ENCODE measurements around the gene ZIC4.

ZIC4 gene

GRCh38 chr3:147406028-147406931 lies at the start of gene ZIC4:
ZIC4 (minus strand) TSS chr3:147406543; CDS start chr3:147402797, 3,746 bp downstream.
- Mint-ChIP-seq H3K36me3 (ENCODE audit: low read depth) (peaks cover 6% of the 10 kb centered on the region), H3K4me3 (no peak within 1 kb of the TSS), H3K9me3 (peaks cover 10% of the 10 kb centered on the region), H3K27me3 (ENCODE audit: low read depth) (peaks cover 80% of the 10 kb centered on the region), H3K27ac (no peak within 1 kb of the TSS), H3K4me1 (ENCODE audit: low read depth) (peaks cover 5% of the 10 kb centered on the region)

- Mint-ChIP-seq H3K4me3 (no peak overlapping the region), H3K36me3 (ENCODE audit: low read depth) (no peaks in the 10 kb centered on the region), H3K4me1 (ENCODE audit: low read depth) (no peaks in the 10 kb centered on the region), H3K27ac (no peak overlapping the region), H3K9me3 (no peaks in the 10 kb centered on the region), H3K27me3 (ENCODE audit: low read depth) (no peaks in the 10 kb centered on the region)
These were observed 43.3 kb upstream of the ZIC4 start for GRCh38 chr3:147449669-147450068.

- H3K27ac Mint-ChIP-seq = no peak overlapping the region
- H3K36me3 Mint-ChIP-seq (ENCODE audit: low read depth) = no peaks in the 10 kb centered on the region
- no peak overlapping the region for H3K4me3 Mint-ChIP-seq
- H3K9me3 Mint-ChIP-seq = no peaks in the 10 kb centered on the region
- H3K27me3 Mint-ChIP-seq (ENCODE audit: low read depth) = no peaks in the 10 kb centered on the region
- no peaks in the 10 kb centered on the region for H3K4me1 Mint-ChIP-seq (ENCODE audit: low read depth)
These were observed 40.9 kb upstream of the ZIC4 start for GRCh38 chr3:147447224-147447623.

GRCh38 chr3:147431751-147432150 lies 25.4 kb upstream of the ZIC4 start:
- H3K9me3 Mint-ChIP-seq = no peaks in the 10 kb centered on the region
- no peak overlapping the region for H3K4me3 Mint-ChIP-seq
- no peak overlapping the region for H3K27ac Mint-ChIP-seq
- peaks cover 3% of the 10 kb centered on the region for H3K27me3 Mint-ChIP-seq (ENCODE audit: low read depth)
- H3K4me1 Mint-ChIP-seq (ENCODE audit: low read depth) = no peaks in the 10 kb centered on the region
- no peaks in the 10 kb centered on the region for H3K36me3 Mint-ChIP-seq (ENCODE audit: low read depth)

GRCh38 chr3:147428754-147429153 lies 22.4 kb upstream of the ZIC4 start:
- no peak overlapping the region for H3K27ac Mint-ChIP-seq
- H3K27me3 Mint-ChIP-seq (ENCODE audit: low read depth) = peaks cover 18% of the 10 kb centered on the region
- H3K9me3 Mint-ChIP-seq = no peaks in the 10 kb centered on the region
- no peaks in the 10 kb centered on the region for H3K36me3 Mint-ChIP-seq (ENCODE audit: low read depth)
- H3K4me1 Mint-ChIP-seq (ENCODE audit: low read depth) = no peaks in the 10 kb centered on the region
- no peak overlapping the region for H3K4me3 Mint-ChIP-seq

- H3K9me3 Mint-ChIP-seq = no peaks in the 10 kb centered on the region
- no peaks in the 10 kb centered on the region for H3K36me3 Mint-ChIP-seq (ENCODE audit: low read depth)
These were observed 22.0 kb upstream of the ZIC4 start for GRCh38 chr3:147428326-147428725.

GRCh38 chr3:147427746-147428145 lies 21.4 kb upstream of the ZIC4 start:
- Mint-ChIP-seq H3K36me3 (ENCODE audit: low read depth) (no peaks in the 10 kb centered on the region), H3K27ac (no peak overlapping the region), H3K27me3 (ENCODE audit: low read depth) (peaks cover 28% of the 10 kb centered on the region), H3K4me1 (ENCODE audit: low read depth) (no peaks in the 10 kb centered on the region), H3K4me3 (no peak overlapping the region), H3K9me3 (peaks cover 1% of the 10 kb centered on the region)

More at GRCh38 chr3:147428326-147428725, 22.0 kb upstream of the ZIC4 start:
- Mint-ChIP-seq H3K4me1 (ENCODE audit: low read depth) (no peaks in the 10 kb centered on the region), H3K27me3 (ENCODE audit: low read depth) (peaks cover 22% of the 10 kb centered on the region), H3K27ac (no peak overlapping the region), H3K4me3 (no peak overlapping the region)

- Mint-ChIP-seq H3K27ac (no peak overlapping the region), H3K4me1 (ENCODE audit: low read depth) (no peaks in the 10 kb centered on the region), H3K27me3 (ENCODE audit: low read depth) (peaks cover 36% of the 10 kb centered on the region), H3K36me3 (ENCODE audit: low read depth) (no peaks in the 10 kb centered on the region), H3K9me3 (peaks cover 6% of the 10 kb centered on the region), H3K4me3 (no peak overlapping the region)
These were observed 20.6 kb upstream of the ZIC4 start for GRCh38 chr3:147426931-147427330.

- Mint-ChIP-seq H3K27me3 (ENCODE audit: low read depth) (peaks cover 48% of the 10 kb centered on the region), H3K36me3 (ENCODE audit: low read depth) (no peaks in the 10 kb centered on the region), H3K9me3 (peaks cover 6% of the 10 kb centered on the region), H3K4me3 (no peak overlapping the region), H3K4me1 (ENCODE audit: low read depth) (no peaks in the 10 kb centered on the region), H3K27ac (no peak overlapping the region)
These were observed 19.1 kb upstream of the ZIC4 start for GRCh38 chr3:147425388-147425850.

- peaks cover 6% of the 10 kb centered on the region for H3K9me3 Mint-ChIP-seq
- H3K27me3 Mint-ChIP-seq (ENCODE audit: low read depth) = peaks cover 54% of the 10 kb centered on the region
- H3K27ac Mint-ChIP-seq = no peak overlapping the region
- no peaks in the 10 kb centered on the region for H3K4me1 Mint-ChIP-seq (ENCODE audit: low read depth)
- H3K36me3 Mint-ChIP-seq (ENCODE audit: low read depth) = no peaks in the 10 kb centered on the region
- H3K4me3 Mint-ChIP-seq = no peak overlapping the region
These were observed 18.4 kb upstream of the ZIC4 start for GRCh38 chr3:147424581-147425387.

GRCh38 chr3:147423798-147424580 lies 17.6 kb upstream of the ZIC4 start:
- H3K4me3 Mint-ChIP-seq = no peak overlapping the region
- H3K27ac Mint-ChIP-seq = no peak overlapping the region
- no peaks in the 10 kb centered on the region for H3K36me3 Mint-ChIP-seq (ENCODE audit: low read depth)
- H3K4me1 Mint-ChIP-seq (ENCODE audit: low read depth) = no peaks in the 10 kb centered on the region
- peaks cover 6% of the 10 kb centered on the region for H3K9me3 Mint-ChIP-seq
- H3K27me3 Mint-ChIP-seq (ENCODE audit: low read depth) = peaks cover 60% of the 10 kb centered on the region

- Mint-ChIP-seq H3K4me1 (ENCODE audit: low read depth) (no peaks in the 10 kb centered on the region), H3K9me3 (peaks cover 6% of the 10 kb centered on the region), H3K4me3 (no peak overlapping the region), H3K27ac (no peak overlapping the region), H3K36me3 (ENCODE audit: low read depth) (peaks cover 2% of the 10 kb centered on the region), H3K27me3 (ENCODE audit: low read depth) (peaks cover 65% of the 10 kb centered on the region)
These were observed 17.1 kb upstream of the ZIC4 start for GRCh38 chr3:147423537-147423797.

GRCh38 chr3:147422601-147423536 lies 16.5 kb upstream of the ZIC4 start:
- peaks cover 2% of the 10 kb centered on the region for H3K36me3 Mint-ChIP-seq (ENCODE audit: low read depth)
- peaks cover 71% of the 10 kb centered on the region for H3K27me3 Mint-ChIP-seq (ENCODE audit: low read depth)
- no peaks in the 10 kb centered on the region for H3K4me1 Mint-ChIP-seq (ENCODE audit: low read depth)
- H3K4me3 Mint-ChIP-seq = no peak overlapping the region
- peak overlapping the region; percentile 59 for H3K27ac Mint-ChIP-seq
- peaks cover 6% of the 10 kb centered on the region for H3K9me3 Mint-ChIP-seq

Measured in T-helper 1 cell treated with Interleukin-12 subunit alpha and Interleukin-12 subunit beta and Interleukin-4 antibody, amounts not matched to agents 30 μg/mL and 1 μg/mL, for 36 hours (primary cell).